GM12874 (cell line): ENCODE results near the gene MXI1.

Experiments used
- TF ChIP-seq, protein P1 (sequence below): IDR thresholded peaks from 2 replicates; pipeline ENCODE4 v1.5.1; 2011; ENCODE audit warnings: low read depth, mild to moderate bottlenecking, control low read depth, low read length, moderate library complexity; ENCODE audit not compliant: insufficient read depth

The MXI1 gene

DNA sequence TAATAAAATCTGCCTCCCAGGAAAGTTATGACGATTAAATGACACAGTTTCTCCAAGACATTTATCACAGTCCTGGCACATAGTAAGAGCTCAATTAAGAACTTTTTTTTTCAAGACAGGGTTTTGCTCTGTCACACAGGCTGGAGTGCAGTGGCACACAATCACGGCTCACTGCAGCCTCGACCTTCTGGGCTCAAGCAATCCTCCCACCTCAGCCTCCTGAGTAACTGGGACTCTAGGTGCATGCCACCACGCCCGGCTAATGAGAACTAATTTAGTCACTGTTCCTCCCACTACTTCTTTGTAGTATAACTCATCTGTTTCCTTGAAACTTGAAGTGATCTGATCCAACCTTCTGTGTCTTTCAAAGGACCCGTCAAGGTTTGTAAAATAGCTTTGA lies 42.2 kb upstream of the MXI1 start:
- TF ChIP-seq, protein P1, sequence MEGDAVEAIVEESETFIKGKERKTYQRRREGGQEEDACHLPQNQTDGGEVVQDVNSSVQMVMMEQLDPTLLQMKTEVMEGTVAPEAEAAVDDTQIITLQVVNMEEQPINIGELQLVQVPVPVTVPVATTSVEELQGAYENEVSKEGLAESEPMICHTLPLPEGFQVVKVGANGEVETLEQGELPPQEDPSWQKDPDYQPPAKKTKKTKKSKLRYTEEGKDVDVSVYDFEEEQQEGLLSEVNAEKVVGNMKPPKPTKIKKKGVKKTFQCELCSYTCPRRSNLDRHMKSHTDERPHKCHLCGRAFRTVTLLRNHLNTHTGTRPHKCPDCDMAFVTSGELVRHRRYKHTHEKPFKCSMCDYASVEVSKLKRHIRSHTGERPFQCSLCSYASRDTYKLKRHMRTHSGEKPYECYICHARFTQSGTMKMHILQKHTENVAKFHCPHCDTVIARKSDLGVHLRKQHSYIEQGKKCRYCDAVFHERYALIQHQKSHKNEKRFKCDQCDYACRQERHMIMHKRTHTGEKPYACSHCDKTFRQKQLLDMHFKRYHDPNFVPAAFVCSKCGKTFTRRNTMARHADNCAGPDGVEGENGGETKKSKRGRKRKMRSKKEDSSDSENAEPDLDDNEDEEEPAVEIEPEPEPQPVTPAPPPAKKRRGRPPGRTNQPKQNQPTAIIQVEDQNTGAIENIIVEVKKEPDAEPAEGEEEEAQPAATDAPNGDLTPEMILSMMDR, result no peak

DNA sequence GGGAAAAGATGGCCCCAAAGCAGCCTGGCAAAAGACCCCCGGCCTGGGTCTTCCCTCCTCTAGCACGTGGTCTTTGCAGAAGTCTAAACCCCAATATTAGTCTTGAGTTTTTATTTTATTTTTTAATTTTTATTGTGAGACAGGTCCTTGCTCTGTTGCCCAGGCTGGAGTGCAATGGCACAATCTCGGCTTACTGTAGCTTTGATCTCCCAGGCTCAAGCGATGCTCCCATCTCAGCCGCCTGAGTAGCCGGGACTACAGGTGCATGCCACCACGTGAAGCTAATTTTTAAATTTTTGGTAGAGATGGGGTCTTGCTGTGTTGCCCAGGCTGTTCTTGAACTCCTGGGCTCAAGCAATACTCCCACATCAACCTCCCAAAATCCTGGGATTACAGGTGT lies 40.3 kb upstream of the MXI1 start:
- TF ChIP-seq, protein P1, result no peak

- TF ChIP-seq, protein P1, result no peak
These were observed 38.6 kb upstream of the MXI1 start for GRCh38 chr10:110168601-110169481.

DNA sequence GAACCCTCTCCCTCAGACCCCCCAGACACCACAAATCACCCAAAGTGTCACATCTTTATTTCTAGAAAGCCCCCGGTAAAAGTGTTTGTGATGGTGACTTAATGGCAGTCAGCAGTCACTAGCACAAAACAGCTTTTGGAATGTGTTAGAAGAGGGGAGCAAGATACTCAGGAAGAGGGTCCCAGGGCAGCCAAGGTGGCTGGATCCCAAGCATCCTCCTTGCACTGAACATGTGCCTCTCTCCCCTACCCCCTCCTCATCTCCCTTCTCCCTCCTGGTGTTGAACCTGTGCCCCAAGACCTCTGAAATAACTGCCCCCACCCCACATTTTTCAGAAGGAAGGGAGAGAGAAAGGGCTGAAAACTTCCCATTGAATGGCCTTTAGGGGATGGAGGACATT lies 37.8 kb upstream of the MXI1 start:
- TF ChIP-seq, protein P1, result no peak

DNA sequence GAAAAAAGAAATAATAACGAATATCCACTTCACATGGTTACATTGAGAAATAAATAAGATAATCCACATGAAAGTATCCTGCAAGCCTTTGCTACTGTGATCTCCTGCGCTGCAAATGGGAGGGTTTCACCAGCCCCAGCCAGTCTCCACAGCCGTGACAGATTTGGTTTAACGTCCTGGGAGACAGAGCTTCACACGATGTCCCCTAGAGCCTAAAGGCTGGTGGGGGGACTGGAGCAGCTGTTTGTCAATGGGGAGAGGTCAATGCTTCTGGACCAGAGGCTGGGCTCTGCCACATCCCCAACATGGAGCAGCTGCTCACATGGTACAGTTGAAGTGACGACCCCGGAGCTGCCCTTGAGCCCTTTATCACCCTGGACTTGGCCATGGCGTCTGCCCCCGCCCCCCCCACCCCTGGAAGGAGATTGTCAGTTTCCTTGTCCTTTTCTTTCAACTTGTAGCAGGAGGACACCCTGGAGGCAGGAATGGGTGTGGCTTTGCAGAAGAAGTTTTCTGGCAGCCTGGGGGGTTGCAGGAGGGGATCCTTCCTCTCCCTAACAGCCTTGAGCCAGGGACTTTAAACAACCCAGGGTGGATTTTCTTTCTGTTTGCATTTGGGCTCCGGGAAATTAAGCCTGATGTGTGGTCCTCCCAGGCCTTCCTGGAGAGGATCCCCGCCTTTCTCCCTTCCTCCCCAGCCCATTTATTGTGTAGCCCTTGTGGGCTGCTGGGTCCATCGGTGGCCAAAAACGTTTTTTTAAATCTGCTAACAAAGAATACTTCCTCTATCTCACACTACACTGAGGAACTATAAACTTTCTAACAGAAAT lies 37.0 kb upstream of the MXI1 start:
- TF ChIP-seq, protein P1, result no peak

- TF ChIP-seq, protein P1, result no peak
These were observed 36.4 kb upstream of the MXI1 start for GRCh38 chr10:110171032-110171431.

GRCh38 chr10:110172155-110172554 lies 35.2 kb upstream of the MXI1 start:
- TF ChIP-seq, protein P1, result no peak
